GM12878 (cell line): ENCODE data around the gene PDE1C. TPM values are rescaled to one million over a fixed set of nuclear protein-coding genes. Genes with fewer than 3 reads are reported as not detected.

Source experiments
- ATAC-seq: fragments of 200-7000 bp; cut with Tn5 transposase; 3 replicates; pipeline ENCODE4 v1.9.1; 2020; ENCODE audit warnings: mild to moderate bottlenecking, moderate library complexity
- BruUV-seq: library from RNA; stranded (reverse); fragments of 400-500 nt; replicated peaks from 2 replicates; lab custom pipeline; 2021; lab: Mats Ljungman, UMichigan
- CTCF ChIA-PET: fragments of 300-600 bp; sonication (Branson Sonifier 250); formaldehyde crosslinking; extraction: SDS; loops from one replicate; lab custom pipeline; 2021; ENCODE audit warnings: inconsistent platforms; lab: Yijun Ruan, JAX
- POLR2A ChIA-PET: fragments of 350-600 bp; formaldehyde crosslinking; extraction: SDS; loops from one replicate; lab custom pipeline; 2021; ENCODE audit warnings: inconsistent platforms; lab: Charles Lee
- RAD21 ChIA-PET: fragments of 300-600 bp; sonication (Branson Sonifier 250); formaldehyde crosslinking; loops from one replicate; lab custom pipeline; 2023; ENCODE audit warnings: antibody characterized with exemption; ENCODE audit not compliant: unreplicated experiment; lab: Charles Lee
- SMC1A ChIA-PET: fragments of 300-600 bp; sonication (Branson Sonifier 250); formaldehyde crosslinking; loops from one replicate; lab custom pipeline; 2023; ENCODE audit not compliant: unreplicated experiment, uncharacterized antibody; lab: Charles Lee
- DNase-seq: peaks from one replicate; pipeline ENCODE4 v3.0.0-alpha.2; 2011; ENCODE audit warnings: low read depth, low spot score
- FAIRE-seq: peaks from 3 replicates; lab custom pipeline; 2011; peaks lifted over from hg19 to GRCh38; lab: Jason Lieb, UNC
- H2AFZ ChIP-seq: 2 replicates; pipeline ENCODE4 v1.6.0; 2011; ENCODE audit warnings: low read depth, low read length, control low read depth; ENCODE audit not compliant: control insufficient read depth
- H3K27ac ChIP-seq: 2 replicates; pipeline ENCODE4 v1.5.1; 2011; ENCODE audit warnings: control low read depth; ENCODE audit not compliant: control insufficient read depth, insufficient read depth
- H3K27me3 ChIP-seq, 2 experiments: replicated peaks in 1 of 2; 2 replicates each; pipeline versions ENCODE4 v1.6.0 to v1.6.1; 2011; ENCODE audit warnings: low read length in 1 of 2; ENCODE audit not compliant: control insufficient read depth in 2 of 2, insufficient read depth in 2 of 2
- H3K36me3 ChIP-seq, 2 experiments: 2 replicates each; pipeline ENCODE4 v1.5.1; 2011; ENCODE audit warnings: low read length in 1 of 2; ENCODE audit not compliant: control insufficient read depth in 2 of 2, insufficient read depth in 2 of 2
- H3K4me1 ChIP-seq: 2 replicates; pipeline ENCODE4 v1.6.1; 2011; ENCODE audit warnings: mild to moderate bottlenecking, low read length, moderate library complexity, mixed read lengths; ENCODE audit not compliant: control insufficient read depth, insufficient read depth
- H3K4me2 ChIP-seq: 2 replicates; pipeline ENCODE4 v1.6.0; 2011; ENCODE audit warnings: control low read depth; ENCODE audit not compliant: control insufficient read depth, insufficient read depth
- H3K4me3 ChIP-seq: fragments of 200-600 bp; sonication (generic); 2 replicates; pipeline ENCODE4 v1.5.1; 2016
- H3K79me2 ChIP-seq: 2 replicates; pipeline ENCODE4 v1.6.0; 2011; ENCODE audit warnings: low read length; ENCODE audit not compliant: control insufficient read depth, insufficient read depth
- H3K9ac ChIP-seq: 2 replicates; pipeline ENCODE4 v1.8.0; 2011; ENCODE audit warnings: low read length, control low read depth, mixed read lengths; ENCODE audit not compliant: control insufficient read depth, insufficient read depth
- H3K9me3 ChIP-seq: replicated peaks from 3 replicates; pipeline ENCODE4 v1.5.1; 2011; ENCODE audit warnings: mild to moderate bottlenecking, low read length; ENCODE audit not compliant: control insufficient read depth, insufficient read depth
- H4K20me1 ChIP-seq: 2 replicates; pipeline ENCODE4 v1.6.0; 2011; ENCODE audit not compliant: control insufficient read depth, insufficient read depth
- ASH2L ChIP-seq: fragments of 300-600, 200-600 bp; sonication (generic); IDR thresholded peaks from 2 replicates; pipeline ENCODE4 v1.6.1; 2017; ENCODE audit warnings: low read depth, mild to moderate bottlenecking, borderline replicate concordance
- ATF7 ChIP-seq: fragments of 450-650 bp; IDR thresholded peaks from 2 replicates; pipeline ENCODE4 v1.6.1; 2016; ENCODE audit warnings: low read depth, mild to moderate bottlenecking
- CHD4 ChIP-seq: fragments of 200-600 bp; sonication (generic); IDR thresholded peaks from 2 replicates; pipeline ENCODE4 v1.6.1; 2016; ENCODE audit warnings: mild to moderate bottlenecking
- ESRRA ChIP-seq: IDR thresholded peaks from 2 replicates; pipeline ENCODE4 v1.6.1; 2012; ENCODE audit warnings: mild to moderate bottlenecking, low read length, improper control_type of control experiment
- HDAC6 ChIP-seq: fragments of 200-600 bp; sonication (generic); IDR thresholded peaks from one replicate; pipeline ENCODE4 v1.8.0; 2017; ENCODE audit warnings: antibody characterized with exemption; ENCODE audit not compliant: unreplicated experiment
- MEF2A ChIP-seq: IDR thresholded peaks from 2 replicates; pipeline ENCODE4 v1.6.1; 2011; ENCODE audit warnings: low read depth, mild to moderate bottlenecking, low read length, moderate library complexity; ENCODE audit not compliant: insufficient read depth
- MYC ChIP-seq: IDR thresholded peaks from 2 replicates; pipeline ENCODE4 v1.6.1; 2011; ENCODE audit warnings: mild to moderate bottlenecking, low read length, moderate library complexity, inconsistent platforms; ENCODE audit not compliant: insufficient read depth, insufficient replicate concordance, insufficient read length, severe bottlenecking
- NFYB ChIP-seq: IDR thresholded peaks from 2 replicates; pipeline ENCODE4 v1.6.1; 2011; ENCODE audit warnings: low read depth, mild to moderate bottlenecking, low read length, improper control_type of control experiment, moderate library complexity; ENCODE audit not compliant: insufficient read depth
- NR2C2 ChIP-seq: IDR thresholded peaks from 2 replicates; pipeline ENCODE4 v1.6.1; 2011; ENCODE audit warnings: borderline replicate concordance, low read depth; ENCODE audit not compliant: control insufficient read depth, insufficient read length
- POLR2AphosphoS2 ChIP-seq: IDR thresholded peaks from 2 replicates; pipeline ENCODE4 v1.6.1; 2011; ENCODE audit warnings: low read depth, mild to moderate bottlenecking, low read length, improper control_type of control experiment, moderate library complexity
- POU2F2 ChIP-seq: IDR thresholded peaks from 3 replicates; pipeline ENCODE4 v1.6.1; 2011; ENCODE audit warnings: low read depth, mild to moderate bottlenecking, low read length, borderline replicate concordance
- RAD51 ChIP-seq: fragments of 450-650 bp; IDR thresholded peaks from 2 replicates; pipeline ENCODE4 v1.6.1; 2016; ENCODE audit warnings: moderate library complexity, mild to moderate bottlenecking, inconsistent platforms
- RELB ChIP-seq: fragments of 450-650 bp; IDR thresholded peaks from 2 replicates; pipeline ENCODE4 v1.6.1; 2017; ENCODE audit warnings: low read depth, mild to moderate bottlenecking, moderate library complexity
- RFX5 ChIP-seq: IDR thresholded peaks from 2 replicates; pipeline ENCODE4 v1.6.1; 2011; ENCODE audit warnings: low read depth, low read length, improper control_type of control experiment
- SIN3A ChIP-seq: IDR thresholded peaks from 2 replicates; pipeline ENCODE4 v1.6.1; 2012; ENCODE audit warnings: low read depth, low read length, improper control_type of control experiment
- SMAD1 ChIP-seq: fragments of 450-650 bp; IDR thresholded peaks from 2 replicates; pipeline ENCODE4 v1.6.1; 2018; ENCODE audit warnings: mild to moderate bottlenecking, low read depth; ENCODE audit not compliant: partially characterized antibody
- SREBF2 ChIP-seq: IDR thresholded peaks from 2 replicates; pipeline ENCODE4 v1.6.1; 2012; ENCODE audit warnings: mild to moderate bottlenecking, low read length
- WRNIP1 ChIP-seq: IDR thresholded peaks from 2 replicates; pipeline ENCODE4 v1.6.1; 2011; ENCODE audit warnings: low read depth, low read length, improper control_type of control experiment, borderline replicate concordance
- ZNF592 ChIP-seq: fragments of 450-650 bp; IDR thresholded peaks from 2 replicates; pipeline ENCODE4 v1.6.1; 2017; ENCODE audit warnings: mild to moderate bottlenecking, moderate library complexity
- WGBS: methylation state at CpG from one replicate; pipeline ENCODE4 v1.1.6; 2016; ENCODE audit warnings: low lambda C conversion rate; ENCODE audit not compliant: insufficient replicate concordance, insufficient coverage; ENCODE audit errors: missing lambda C conversion rate; 5-methylcytosine and 5-hydroxymethylcytosine counted together
- in situ Hi-C: fragments of 300-500 bp; cut with MboI; formaldehyde crosslinking; loops from 9 replicates; pipeline ENCODE4 v1.14.3; 2018; ENCODE audit warnings: mixed read lengths
- intact Hi-C: fragments of 100-400 bp; cut with micrococcal nuclease; formaldehyde crosslinking; loops from one replicate; pipeline ENCODE4 v1.14.2; 2022; ENCODE audit not compliant: unreplicated experiment
- polyA plus RNA-seq, 11 experiments: library from polyadenylated mRNA; depleted of rRNA in 4 of 11; unstranded in 6 of 11; stranded (reverse) in 5 of 11; fragments of >200 nt; fragmentation: Nextera tagmentation in 4 of 11; fragmentation: Illumina TruSeq in 1 of 11; extraction: Ambion mirVana in 4 of 11; extraction: Trizol in 1 of 11; gene quantifications; 1 replicate in 1 of 11; 2 replicates in 10 of 11; pipeline versions ENCODE4 v1.2.1 to v1.2.3, GENCODE V29; 2011 to 2016; ENCODE audit warnings: inconsistent platforms in 2 of 11, missing spikeins in 2 of 11, low read depth in 1 of 11
- total RNA-seq, 4 experiments: library from RNA; depleted of rRNA in 3 of 4; stranded (reverse); fragments of >200 nt in 3 of 4; fragmentation: Illumina TruSeq in 1 of 4; extraction: Trizol in 1 of 4; gene quantifications; 2 replicates each; pipeline versions ENCODE4 v1.2.1 to v1.2.3, GENCODE V29; 2013 to 2021

The PDE1C gene
- total and polyA plus RNA-seq, 10 of the 15 experiments (the other 5 are each of a cell fraction or from before 2014, with no cell fraction given): 0.29 to 2.3 (median 0.70) TPM

GRCh38 chr7:32093415-32094408 is 23.5 kb upstream of the PDE1C start:
- H4K20me1 ChIP-seq: no peaks in the 10 kb centered on the region
- no peaks in the 10 kb centered on the region for H3K79me2 ChIP-seq
- no peaks in the 10 kb centered on the region for H3K9me3 ChIP-seq
- intact Hi-C loops: no loop called here
- FAIRE-seq (no peak), DNase-seq (no peak), ATAC-seq (no peak)
- ChIA-PET CTCF (no interaction called here), SMC1A (interaction anchor here (0.7 kb wide), 1 partner anchor 12 kb away, joined by 3 read pairs; no protein-coding TSS in a partner anchor), POLR2A (no interaction called here), RAD21 (no interaction called here)
- H3K27me3 ChIP-seq: no peaks in the 10 kb centered on the region
- no peak overlapping the region for H2AFZ ChIP-seq
- no TSS peak for BruUV-seq
- no peak overlapping the region for H3K4me3 ChIP-seq
- H3K36me3 ChIP-seq: no peaks in the 10 kb centered on the region
- no peak overlapping the region for H3K27ac ChIP-seq
- no peaks in the 10 kb centered on the region for H3K4me1 ChIP-seq
- in situ Hi-C loops: no loop called here
- H3K9ac ChIP-seq: no peak overlapping the region
- 10% methylated on average over 3 of the region's 4 CpGs for WGBS
- no peak overlapping the region for H3K4me2 ChIP-seq
- TF ChIP-seq SIN3A (no peak), SMAD1 (no peak), WRNIP1 (no peak), ASH2L (no peak), POU2F2 (no peak), RAD51 (no peak), RFX5 (no peak), POLR2AphosphoS2 (no peak), MEF2A (no peak), SREBF2 (no peak), CHD4 (no peak), HDAC6 (no peak), NFYB (no peak), NR2C2 (no peak), RELB (no peak), ZNF592 (no peak), MYC (no peak), ESRRA (no peak), ATF7 (no peak)
